ENCODE measurements around the gene TOR1AIP1.

Gene TOR1AIP1

GRCh38 chr1:179935909-179936496 is 53.9 kb downstream of the TOR1AIP1 start:
- Histone ChIP-seq H3F3A (ENCODE audit: control insufficient read depth, insufficient read depth) (no peaks in the 10 kb centered on the region), H3K79me2 (ENCODE audit: control insufficient read depth, low read length) (no peaks in the 10 kb centered on the region), H3K9me3 (ENCODE audit: control insufficient read depth, insufficient read depth, low read length) (no peaks in the 10 kb centered on the region), H3K4me2 (ENCODE audit: low read length) (no peak overlapping the region), H4K20me1 (ENCODE audit: control insufficient read depth, insufficient read depth, low read depth, low read length) (no peaks in the 10 kb centered on the region), H3K27me3 (ENCODE audit: control insufficient read depth, low read length) (no peaks in the 10 kb centered on the region), H3K36me3 (ENCODE audit: control insufficient read depth, low read length) (no peaks in the 10 kb centered on the region), H3K27ac (ENCODE audit: low read depth, low read length) (no peak overlapping the region), H3K4me3 (ENCODE audit: low read length) (no peak overlapping the region), H3K9me2 (replicated peaks; ENCODE audit: control insufficient read depth, low read length) (no peaks in the 10 kb centered on the region), H3K4me1 (ENCODE audit: control insufficient read depth, low read length) (peaks cover 6% of the 10 kb centered on the region)
- no peak for TF ChIP-seq EZH2phosphoT487 (IDR thresholded peaks at IDR 0.05; ENCODE audit: borderline replicate concordance, low read length)

GRCh38 chr1:179937668-179938254 is 55.7 kb downstream of the TOR1AIP1 start:
- no peak overlapping the region for H3K4me2 ChIP-seq (ENCODE audit: low read length)
- H3F3A ChIP-seq (ENCODE audit: control insufficient read depth, insufficient read depth) = no peaks in the 10 kb centered on the region
- TF ChIP-seq EZH2phosphoT487 (IDR thresholded peaks at IDR 0.05; ENCODE audit: borderline replicate concordance, low read length) (no peak), CTCF (IDR thresholded peaks at IDR 0.05; ENCODE audit: low read depth, low read length, poor library complexity, severe bottlenecking) (no peak)
- H4K20me1 ChIP-seq (ENCODE audit: control insufficient read depth, insufficient read depth, low read depth, low read length) = no peaks in the 10 kb centered on the region
- H3K4me3 ChIP-seq (ENCODE audit: low read length) = no peak overlapping the region
- no peaks in the 10 kb centered on the region for H3K9me2 ChIP-seq (replicated peaks; ENCODE audit: control insufficient read depth, low read length)
- no peaks in the 10 kb centered on the region for H3K36me3 ChIP-seq (ENCODE audit: control insufficient read depth, low read length)
- no peaks in the 10 kb centered on the region for H3K9me3 ChIP-seq (ENCODE audit: control insufficient read depth, insufficient read depth, low read length)
- H3K27ac ChIP-seq (ENCODE audit: low read depth, low read length) = no peak overlapping the region
- H3K27me3 ChIP-seq (ENCODE audit: control insufficient read depth, low read length) = no peaks in the 10 kb centered on the region
- H3K79me2 ChIP-seq (ENCODE audit: control insufficient read depth, low read length) = no peaks in the 10 kb centered on the region
- peaks cover 6% of the 10 kb centered on the region for H3K4me1 ChIP-seq (ENCODE audit: control insufficient read depth, low read length)

- Histone ChIP-seq H3K4me2 (ENCODE audit: low read length) (no peak overlapping the region), H3F3A (ENCODE audit: control insufficient read depth, insufficient read depth) (no peaks in the 10 kb centered on the region)
Observed at GRCh38 chr1:179938752-179939151, 56.7 kb downstream of the TOR1AIP1 start.

More at GRCh38 chr1:179938752-179939151, 56.7 kb downstream of the TOR1AIP1 start:
- Histone ChIP-seq H3K4me1 (ENCODE audit: control insufficient read depth, low read length) (peaks cover 6% of the 10 kb centered on the region), H3K27me3 (ENCODE audit: control insufficient read depth, low read length) (no peaks in the 10 kb centered on the region), H3K36me3 (ENCODE audit: control insufficient read depth, low read length) (no peaks in the 10 kb centered on the region), H3K9me2 (replicated peaks; ENCODE audit: control insufficient read depth, low read length) (no peaks in the 10 kb centered on the region), H4K20me1 (ENCODE audit: control insufficient read depth, insufficient read depth, low read depth, low read length) (no peaks in the 10 kb centered on the region), H3K27ac (ENCODE audit: low read depth, low read length) (no peak overlapping the region), H3K79me2 (ENCODE audit: control insufficient read depth, low read length) (no peaks in the 10 kb centered on the region), H3K4me3 (ENCODE audit: low read length) (no peak overlapping the region), H3K9me3 (ENCODE audit: control insufficient read depth, insufficient read depth, low read length) (no peaks in the 10 kb centered on the region)
- TF ChIP-seq CTCF (IDR thresholded peaks at IDR 0.05; ENCODE audit: low read depth, low read length, poor library complexity, severe bottlenecking) (no peak), EZH2phosphoT487 (IDR thresholded peaks at IDR 0.05; ENCODE audit: borderline replicate concordance, low read length) (no peak)

Data from DOHH2 (cell line).